HL-60 (cell line): ENCODE data around the gene KRT86.

Source experiments
- DNase-seq, 2 experiments: peaks; one replicate each; pipeline ENCODE4 v3.0.0-alpha.2; 2010 to 2020; ENCODE audit warnings: low read depth in 1 of 2, low spot score in 1 of 2
- H3K27ac ChIP-seq: fragments of 250-450 bp; sonication (Bioruptor Pico); replicated peaks from 2 replicates; pipeline ENCODE4 v1.5.1; 2020; ENCODE audit warnings: mild to moderate bottlenecking, moderate library complexity
- H3K27me3 ChIP-seq: fragments of 250-450 bp; sonication (Bioruptor Pico); 2 replicates; pipeline ENCODE4 v1.5.1; 2021; ENCODE audit warnings: mild to moderate bottlenecking, moderate library complexity; ENCODE audit not compliant: insufficient read depth, poor library complexity, severe bottlenecking
- H3K4me3 ChIP-seq: replicated peaks from 2 replicates; pipeline ENCODE4 v1.5.1; 2011; ENCODE audit warnings: mild to moderate bottlenecking, control low read depth, low read length; ENCODE audit not compliant: insufficient read depth
- CTCF ChIP-seq: IDR thresholded peaks from one replicate; pipeline ENCODE4 v1.5.1; 2011; ENCODE audit warnings: low read length, control low read depth, inconsistent platforms; ENCODE audit not compliant: insufficient read depth
- GABPA ChIP-seq: IDR thresholded peaks from 2 replicates; pipeline ENCODE4 v1.6.1; 2012; ENCODE audit warnings: low read depth
- POLR2AphosphoS5 ChIP-seq: IDR thresholded peaks from 2 replicates; pipeline ENCODE4 v1.6.1; 2012; ENCODE audit warnings: low read depth
- REST ChIP-seq: IDR thresholded peaks from 2 replicates; pipeline ENCODE4 v1.6.1; 2012; ENCODE audit warnings: low read depth; ENCODE audit not compliant: insufficient replicate concordance
- SPI1 ChIP-seq: IDR thresholded peaks from 2 replicates; pipeline ENCODE4 v1.6.1; 2012; ENCODE audit warnings: low read depth, mild to moderate bottlenecking, borderline replicate concordance

The KRT86 gene

GRCh38 chr12:52227606-52228166 is 46.8 kb upstream of the KRT86 start:
- H3K4me3 ChIP-seq = no peak overlapping the region
- peaks cover 6% of the 10 kb centered on the region for H3K27me3 ChIP-seq
- no peak overlapping the region for H3K27ac ChIP-seq
- DNase-seq = peak in 1 of 2 experiments; percentile 58
- TF ChIP-seq POLR2AphosphoS5 = no peak
- TF ChIP-seq CTCF = no peak
- TF ChIP-seq SPI1 = no peak
- TF ChIP-seq GABPA = no peak
- TF ChIP-seq REST = no peak

GRCh38 chr12:52228366-52228765 is 46.1 kb upstream of the KRT86 start:
- Histone ChIP-seq H3K27me3 (peaks cover 10% of the 10 kb centered on the region), H3K4me3 (no peak overlapping the region), H3K27ac (no peak overlapping the region)
- TF ChIP-seq POLR2AphosphoS5 (no peak), GABPA (no peak)
- no peak for DNase-seq

- no peak overlapping the region for H3K27ac ChIP-seq
Observed at GRCh38 chr12:52228931-52229330, 45.5 kb upstream of the KRT86 start.

More at GRCh38 chr12:52228931-52229330, 45.5 kb upstream of the KRT86 start:
- no peak overlapping the region for H3K4me3 ChIP-seq
- TF ChIP-seq CTCF (no peak), REST (no peak), SPI1 (no peak), GABPA (no peak), POLR2AphosphoS5 (no peak)
- H3K27me3 ChIP-seq = peaks cover 14% of the 10 kb centered on the region
- no peak for DNase-seq
